Large intestine (tissue), 12 donors: ENCODE measurements around the gene HERC3. TPM values are rescaled to one million over a fixed set of nuclear protein-coding genes. Genes with fewer than 3 reads are reported as not detected.

Source experiments
- DNase-seq, 2 donors: peaks; one replicate each; pipeline versions ENCODE4 v3.0.0 to v3.0.0-alpha.2; 2013
- H3K27ac ChIP-seq: one replicate; pipeline ENCODE4 v1.5.1; 2013; ENCODE audit warnings: low read length
- H3K27me3 ChIP-seq: 2 replicates; pipeline ENCODE4 v1.6.1; 2013; ENCODE audit warnings: low read length; ENCODE audit not compliant: control insufficient read depth, insufficient read depth
- H3K36me3 ChIP-seq: 2 replicates; pipeline ENCODE4 v1.6.1; 2013; ENCODE audit warnings: low read length; ENCODE audit not compliant: control insufficient read depth, insufficient read depth
- H3K4me1 ChIP-seq: one replicate; pipeline ENCODE4 v1.6.1; 2013; ENCODE audit warnings: low read length; ENCODE audit not compliant: control insufficient read depth, insufficient read depth
- H3K4me3 ChIP-seq: one replicate; pipeline ENCODE4 v1.5.1; 2013; ENCODE audit warnings: low read length
- H3K9me3 ChIP-seq: one replicate; pipeline ENCODE4 v1.6.1; 2013; ENCODE audit warnings: mild to moderate bottlenecking, low read depth, low read length, moderate library complexity; ENCODE audit not compliant: control insufficient read depth
- WGBS: methylation state at CpG from one replicate; pipeline ENCODE4 v1.1.5; 2013; ENCODE audit warnings: low lambda C conversion rate; ENCODE audit not compliant: insufficient coverage; 5-methylcytosine and 5-hydroxymethylcytosine counted together
- long read RNA-seq, 11 donors: transcript quantifications; one replicate each; lab custom pipeline, GENCODE V29; 2026
- polyA plus RNA-seq: library from polyadenylated mRNA; unstranded; fragments of 120-200 nt; gene quantifications from one replicate; pipeline ENCODE4 v1.2.1, GENCODE V29; 2013

Gene HERC3
- polyA plus RNA-seq: 15.1 TPM
- long read RNA-seq, donor 1: 0 reads
- long read RNA-seq, donor 2, full-length matches to known transcripts: 1 of 1 reads
- long read RNA-seq, donor 2, partial matches to known transcripts: 0 of 1 reads
- long read RNA-seq, donor 2, other reads (novel, unspliced or antisense): 0 of 1 reads
- long read RNA-seq, donor 3: 0 reads
- long read RNA-seq, donor 4: 0 reads
- long read RNA-seq, donor 5: 0 reads
- long read RNA-seq, donor 6, full-length matches to known transcripts: 1 of 1 reads
- long read RNA-seq, donor 6, partial matches to known transcripts: 0 of 1 reads
- long read RNA-seq, donor 6, other reads (novel, unspliced or antisense): 0 of 1 reads
- long read RNA-seq, donor 7: 0 reads
- long read RNA-seq, donor 8: 0 reads
- long read RNA-seq, donor 9: 0 reads
- long read RNA-seq, donor 10: 0 reads
- long read RNA-seq, donor 11: 0 reads

- H3K4me1 ChIP-seq: peaks cover 2% of the 10 kb centered on the region
- WGBS: no CpG with 5 or more reads among the region's 73 CpGs
- peaks cover 3% of the 10 kb centered on the region for H3K9me3 ChIP-seq
- peak within 1 kb of the TSS; percentile 90 for H3K27ac ChIP-seq
- H3K36me3 ChIP-seq: peaks cover 6% of the 10 kb centered on the region
- H3K27me3 ChIP-seq: no peaks in the 10 kb centered on the region
- H3K4me3 ChIP-seq: peak within 1 kb of the TSS; percentile 95
- DNase-seq: peak; percentile 88 to 95
Observed at GRCh38 chr4:88591787-88592599, at the start of gene HERC3. HERC3 (plus strand) TSS chr4:88592480; CDS start chr4:88605824, 13,344 bp downstream.

DNA sequence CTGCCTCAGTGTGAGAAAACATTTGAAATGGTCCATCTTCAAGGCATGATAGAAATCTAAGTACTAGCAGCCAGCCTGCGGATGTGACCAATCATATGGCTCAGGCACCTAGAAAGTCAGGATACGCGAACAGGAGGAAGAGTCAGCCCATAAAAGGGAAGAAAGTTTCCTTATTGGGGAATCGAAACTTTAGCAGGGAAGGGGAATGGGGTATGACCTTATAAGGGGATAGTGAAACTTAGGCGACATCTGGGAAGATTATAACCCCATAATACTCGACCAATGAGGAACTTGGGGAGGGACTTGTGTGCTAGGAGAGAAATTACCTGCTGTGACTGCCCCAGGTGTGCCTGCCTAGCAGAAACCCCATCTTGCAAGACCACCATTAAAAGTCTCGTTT lies 42.5 kb upstream of the HERC3 start:
- no peak for DNase-seq
- Histone ChIP-seq H3K36me3 (no peaks in the 10 kb centered on the region), H3K4me3 (no peak overlapping the region), H3K9me3 (no peaks in the 10 kb centered on the region), H3K4me1 (no peaks in the 10 kb centered on the region), H3K27ac (no peak overlapping the region), H3K27me3 (no peaks in the 10 kb centered on the region)
- 100% methylated on average over 3 of the region's 7 CpGs for WGBS

DNA sequence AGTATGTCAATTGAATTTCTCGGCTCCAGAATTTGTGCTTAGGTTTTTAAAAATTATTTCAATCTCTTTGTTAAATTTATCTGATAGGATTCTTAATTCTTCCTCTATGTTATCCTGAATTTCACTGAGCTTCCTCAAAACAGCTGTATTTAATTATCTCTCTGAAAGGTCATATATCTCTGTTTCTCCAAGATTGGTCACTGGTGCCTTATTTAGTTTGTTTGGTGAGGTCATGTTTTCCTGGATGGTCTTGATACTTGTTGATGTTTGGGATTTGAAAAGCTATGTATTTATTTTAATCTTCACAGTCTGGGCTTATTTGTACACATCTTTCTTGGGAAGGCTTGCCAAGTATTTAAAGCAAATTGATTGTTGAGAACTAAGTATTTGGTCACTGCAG lies 24.7 kb upstream of the HERC3 start:
- H3K27ac ChIP-seq: no peak overlapping the region
- H3K4me3 ChIP-seq: no peak overlapping the region
- H3K36me3 ChIP-seq: no peaks in the 10 kb centered on the region
- no peaks in the 10 kb centered on the region for H3K4me1 ChIP-seq
- H3K9me3 ChIP-seq: no peaks in the 10 kb centered on the region
- DNase-seq: no peak
- WGBS: 67% methylated on average over 1 of the region's 1 CpG
- peaks cover 4% of the 10 kb centered on the region for H3K27me3 ChIP-seq

DNA sequence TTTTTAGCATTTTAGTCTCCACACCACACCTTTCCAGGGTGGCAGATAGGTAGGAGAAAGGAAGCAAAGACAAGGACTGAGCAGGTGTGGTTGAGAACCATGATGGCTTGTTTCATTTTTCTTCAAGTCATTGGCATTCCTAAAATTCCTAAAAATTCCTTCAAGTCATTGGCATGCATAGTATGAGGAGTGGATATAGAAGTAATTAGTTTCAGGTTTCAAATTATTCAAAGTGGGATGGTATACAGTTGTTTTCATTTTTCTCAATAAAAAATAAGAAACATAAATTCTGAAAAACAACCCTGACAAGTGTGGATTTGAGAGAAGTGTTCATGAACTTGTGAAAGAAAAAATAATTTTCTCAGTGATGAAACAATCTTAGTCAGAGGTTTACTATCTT lies 22.3 kb upstream of the HERC3 start:
- Histone ChIP-seq H3K9me3 (no peaks in the 10 kb centered on the region), H3K36me3 (no peaks in the 10 kb centered on the region), H3K4me3 (no peak overlapping the region), H3K27ac (no peak overlapping the region), H3K4me1 (no peaks in the 10 kb centered on the region), H3K27me3 (peaks cover 4% of the 10 kb centered on the region)
- DNase-seq: no peak

- Histone ChIP-seq H3K9me3 (no peaks in the 10 kb centered on the region), H3K36me3 (no peaks in the 10 kb centered on the region), H3K27ac (no peak overlapping the region), H3K4me3 (no peak overlapping the region), H3K4me1 (no peaks in the 10 kb centered on the region), H3K27me3 (peaks cover 4% of the 10 kb centered on the region)
- DNase-seq: no peak
- no CpG with 5 or more reads among the region's 2 CpGs for WGBS
Observed at GRCh38 chr4:88573276-88573980, 18.9 kb upstream of the HERC3 start.

GRCh38 chr4:88573995-88574394 lies 18.3 kb upstream of the HERC3 start:
- Histone ChIP-seq H3K9me3 (no peaks in the 10 kb centered on the region), H3K4me3 (no peak overlapping the region), H3K4me1 (no peaks in the 10 kb centered on the region), H3K27me3 (peaks cover 3% of the 10 kb centered on the region), H3K27ac (no peak overlapping the region), H3K36me3 (no peaks in the 10 kb centered on the region)
- DNase-seq: no peak
- no CpG with 5 or more reads among the region's 2 CpGs for WGBS

DNA sequence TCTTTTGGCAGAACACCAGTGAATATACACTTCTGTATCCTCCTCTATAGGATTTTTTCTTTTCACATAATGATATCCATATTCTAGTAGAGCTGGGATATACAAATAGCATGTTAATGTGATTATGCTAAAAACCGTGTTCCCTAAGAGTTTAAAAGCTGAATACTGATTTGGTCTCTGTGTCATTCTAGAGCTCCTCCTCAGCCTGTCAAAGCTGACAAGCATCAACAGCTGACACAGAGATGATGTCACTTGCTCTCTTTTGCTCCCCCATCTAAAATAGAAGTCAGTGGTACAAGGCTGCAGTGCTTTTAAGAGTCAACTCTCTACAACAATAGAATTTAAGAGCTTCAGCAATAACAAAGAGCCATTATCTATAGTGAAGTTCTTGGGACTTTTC lies 17.1 kb upstream of the HERC3 start:
- no peaks in the 10 kb centered on the region for H3K9me3 ChIP-seq
- H3K4me3 ChIP-seq: no peak overlapping the region
- H3K27me3 ChIP-seq: no peaks in the 10 kb centered on the region
- no CpG with 5 or more reads among the region's 1 CpG for WGBS
- DNase-seq: no peak
- no peak overlapping the region for H3K27ac ChIP-seq
- no peaks in the 10 kb centered on the region for H3K36me3 ChIP-seq
- H3K4me1 ChIP-seq: no peaks in the 10 kb centered on the region

- Histone ChIP-seq H3K27ac (no peak overlapping the region), H3K36me3 (no peaks in the 10 kb centered on the region), H3K4me3 (no peak overlapping the region), H3K9me3 (no peaks in the 10 kb centered on the region), H3K27me3 (no peaks in the 10 kb centered on the region), H3K4me1 (no peaks in the 10 kb centered on the region)
- 57% methylated on average over 1 of the region's 2 CpGs for WGBS
- no peak for DNase-seq
Observed at GRCh38 chr4:88582493-88582892, 9.8 kb upstream of the HERC3 start.

- Histone ChIP-seq H3K9me3 (no peaks in the 10 kb centered on the region), H3K27ac (no peak overlapping the region), H3K4me3 (no peak overlapping the region), H3K27me3 (no peaks in the 10 kb centered on the region), H3K4me1 (no peaks in the 10 kb centered on the region), H3K36me3 (no peaks in the 10 kb centered on the region)
- no peak for DNase-seq
- no CpG with 5 or more reads among the region's 3 CpGs for WGBS
Observed at GRCh38 chr4:88583631-88584470, 8.4 kb upstream of the HERC3 start.
